Transverse colon (tissue), 4 donors: ENCODE results near the gene TMEM130.

Source experiments
- POLR2A ChIP-seq: fragments of 450-650 bp; IDR thresholded peaks from one replicate; pipeline ENCODE4 v1.6.1; 2016; ENCODE audit warnings: antibody characterized with exemption, mild to moderate bottlenecking, moderate library complexity
- POLR2AphosphoS5 ChIP-seq, 3 donors: sonication (generic); formaldehyde crosslinking; IDR thresholded peaks; one replicate each; pipeline ENCODE4 v1.6.1; 2016; ENCODE audit warnings: antibody characterized with exemption in 3 of 3
- TF ChIP-seq, protein P1 (sequence below), 5 experiments: fragments of 200-600 bp in 3 of 5; fragments of 450-650 bp in 2 of 5; sonication (generic) in 3 of 5; IDR thresholded peaks; 1 replicate in 2 of 5; 2 replicates in 3 of 5; pipeline ENCODE4 v1.5.1; 2016 to 2017; ENCODE audit warnings: antibody characterized with exemption in 5 of 5, inconsistent platforms in 3 of 5, mild to moderate bottlenecking in 2 of 5, moderate library complexity in 1 of 5

DNA sequence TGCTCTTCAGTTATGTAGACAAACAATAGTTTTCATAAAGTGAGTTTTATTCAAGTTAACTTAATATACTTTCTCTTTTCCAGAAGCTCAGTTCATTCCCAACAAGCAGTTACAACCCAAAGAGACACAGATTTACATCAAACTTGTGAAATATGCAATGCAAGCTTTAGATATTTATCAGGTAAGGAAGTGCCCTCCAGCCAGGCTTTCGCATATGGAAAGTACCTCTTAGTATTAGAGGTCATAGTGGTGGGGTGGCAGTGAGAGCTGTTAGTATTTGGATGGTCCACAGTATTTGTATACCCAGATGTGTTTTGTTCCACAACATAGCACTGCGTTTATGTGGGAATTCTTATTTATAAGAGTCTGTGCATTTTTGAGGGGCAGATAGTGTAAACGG is 40.6 kb upstream of the TMEM130 start:
- TF ChIP-seq, protein P1, sequence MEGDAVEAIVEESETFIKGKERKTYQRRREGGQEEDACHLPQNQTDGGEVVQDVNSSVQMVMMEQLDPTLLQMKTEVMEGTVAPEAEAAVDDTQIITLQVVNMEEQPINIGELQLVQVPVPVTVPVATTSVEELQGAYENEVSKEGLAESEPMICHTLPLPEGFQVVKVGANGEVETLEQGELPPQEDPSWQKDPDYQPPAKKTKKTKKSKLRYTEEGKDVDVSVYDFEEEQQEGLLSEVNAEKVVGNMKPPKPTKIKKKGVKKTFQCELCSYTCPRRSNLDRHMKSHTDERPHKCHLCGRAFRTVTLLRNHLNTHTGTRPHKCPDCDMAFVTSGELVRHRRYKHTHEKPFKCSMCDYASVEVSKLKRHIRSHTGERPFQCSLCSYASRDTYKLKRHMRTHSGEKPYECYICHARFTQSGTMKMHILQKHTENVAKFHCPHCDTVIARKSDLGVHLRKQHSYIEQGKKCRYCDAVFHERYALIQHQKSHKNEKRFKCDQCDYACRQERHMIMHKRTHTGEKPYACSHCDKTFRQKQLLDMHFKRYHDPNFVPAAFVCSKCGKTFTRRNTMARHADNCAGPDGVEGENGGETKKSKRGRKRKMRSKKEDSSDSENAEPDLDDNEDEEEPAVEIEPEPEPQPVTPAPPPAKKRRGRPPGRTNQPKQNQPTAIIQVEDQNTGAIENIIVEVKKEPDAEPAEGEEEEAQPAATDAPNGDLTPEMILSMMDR (IDR thresholded peaks at IDR 0.05), result no peak
- TF ChIP-seq POLR2A (no peak), POLR2AphosphoS5 (IDR thresholded peaks at IDR 0.05) (no peak)
